NCI-H146 treated with DMSO at 0.1 percent for 48 hours (cell line): Measurements from ENCODE around the gene PFDN2.

Source experiments
- DNase-seq: peaks from one replicate; lab custom pipeline; 2025; ENCODE audit not compliant: unreplicated experiment; lab: John Stamatoyannopoulos, UW

PFDN2 gene, protein sequence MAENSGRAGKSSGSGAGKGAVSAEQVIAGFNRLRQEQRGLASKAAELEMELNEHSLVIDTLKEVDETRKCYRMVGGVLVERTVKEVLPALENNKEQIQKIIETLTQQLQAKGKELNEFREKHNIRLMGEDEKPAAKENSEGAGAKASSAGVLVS

DNA sequence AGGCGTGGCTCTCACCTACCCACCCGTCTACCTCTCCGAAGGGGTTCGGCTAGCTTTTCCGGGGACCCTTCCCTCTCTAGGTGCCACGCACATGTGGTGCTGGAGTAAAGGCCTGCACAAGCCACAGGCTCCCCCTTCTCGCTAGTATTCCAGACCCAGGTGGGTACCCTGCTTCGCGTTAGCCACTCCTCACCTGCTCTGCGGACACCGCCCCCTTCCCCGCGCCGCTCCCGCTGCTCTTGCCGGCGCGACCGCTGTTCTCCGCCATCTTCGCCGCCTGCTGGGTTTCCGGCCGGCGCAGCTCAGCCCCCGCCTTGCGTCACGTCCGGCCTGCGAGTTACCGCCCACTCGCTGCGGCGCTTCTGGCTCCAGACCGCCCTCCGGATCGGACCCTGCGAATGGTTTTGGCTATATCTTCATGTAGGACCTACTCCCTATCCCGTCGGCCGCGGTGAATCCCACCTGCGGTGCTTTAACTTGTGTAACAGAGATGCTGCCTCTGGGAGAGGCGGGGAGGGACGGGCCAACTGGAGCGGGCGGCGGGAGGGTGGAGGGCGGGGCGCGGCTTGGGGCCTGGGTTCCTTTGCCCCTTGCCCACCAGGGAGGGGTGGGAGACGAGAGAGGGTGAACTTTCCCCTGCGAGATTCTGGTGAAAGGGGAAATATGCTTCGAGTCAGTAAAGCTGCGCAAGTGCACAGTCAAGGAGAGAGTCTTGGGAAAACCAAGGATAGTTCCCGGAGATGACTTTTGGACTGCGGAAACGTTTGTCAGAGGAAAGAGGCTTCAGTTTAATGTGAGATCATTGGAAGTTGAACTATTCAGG is at the start of gene PFDN2, which contains the start of gene NIT1:
TSS of gene PFDN2 (minus strand) at position 279 of the 823 bp plus-strand sequence. CDS start at position 268, 11 bp downstream.
TSS of gene NIT1 (plus strand) at position 347 of the 823 bp plus-strand sequence. CDS start at position 419, 72 bp downstream.
- DNase-seq = peak; percentile 71

DNA sequence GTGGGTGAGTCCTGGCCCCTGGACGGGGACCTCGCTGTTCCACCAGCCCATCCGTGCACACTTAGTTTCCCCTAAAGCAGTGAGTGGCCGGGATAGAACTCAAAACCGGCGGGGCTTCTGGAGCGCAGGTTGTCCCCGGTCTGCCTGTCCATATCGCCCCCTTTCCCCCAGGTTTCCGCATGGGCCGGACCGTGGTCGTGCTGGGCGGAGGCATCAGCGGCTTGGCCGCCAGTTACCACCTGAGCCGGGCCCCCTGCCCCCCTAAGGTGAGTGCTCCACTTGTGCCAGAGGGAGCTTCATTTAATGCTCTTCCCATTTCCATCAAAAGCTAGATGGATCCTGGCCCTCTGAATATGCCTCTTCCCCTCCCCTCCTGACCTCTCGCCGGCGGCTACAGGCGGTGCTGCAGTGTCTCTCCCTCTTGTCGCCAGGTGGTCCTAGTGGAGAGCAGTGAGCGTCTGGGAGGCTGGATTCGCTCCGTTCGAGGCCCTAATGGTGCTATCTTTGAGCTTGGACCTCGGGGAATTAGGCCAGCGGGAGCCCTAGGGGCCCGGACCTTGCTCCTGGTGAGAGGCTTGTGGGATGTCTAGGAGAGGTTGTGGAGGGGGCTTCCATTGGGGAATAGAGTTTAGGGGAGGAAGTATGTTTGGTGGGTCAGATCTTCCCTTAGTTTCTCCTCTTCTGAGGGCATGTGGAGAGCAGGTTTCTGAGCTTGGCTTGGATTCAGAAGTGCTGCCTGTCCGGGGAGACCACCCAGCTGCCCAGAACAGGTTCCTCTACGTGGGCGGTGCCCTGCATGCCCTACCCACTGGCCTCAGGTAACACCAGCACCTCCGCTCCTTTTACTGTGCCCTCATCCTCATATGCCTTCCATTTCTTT is 49.1 kb upstream of the PFDN2 start:
- peak; percentile 16 for DNase-seq

DNA sequence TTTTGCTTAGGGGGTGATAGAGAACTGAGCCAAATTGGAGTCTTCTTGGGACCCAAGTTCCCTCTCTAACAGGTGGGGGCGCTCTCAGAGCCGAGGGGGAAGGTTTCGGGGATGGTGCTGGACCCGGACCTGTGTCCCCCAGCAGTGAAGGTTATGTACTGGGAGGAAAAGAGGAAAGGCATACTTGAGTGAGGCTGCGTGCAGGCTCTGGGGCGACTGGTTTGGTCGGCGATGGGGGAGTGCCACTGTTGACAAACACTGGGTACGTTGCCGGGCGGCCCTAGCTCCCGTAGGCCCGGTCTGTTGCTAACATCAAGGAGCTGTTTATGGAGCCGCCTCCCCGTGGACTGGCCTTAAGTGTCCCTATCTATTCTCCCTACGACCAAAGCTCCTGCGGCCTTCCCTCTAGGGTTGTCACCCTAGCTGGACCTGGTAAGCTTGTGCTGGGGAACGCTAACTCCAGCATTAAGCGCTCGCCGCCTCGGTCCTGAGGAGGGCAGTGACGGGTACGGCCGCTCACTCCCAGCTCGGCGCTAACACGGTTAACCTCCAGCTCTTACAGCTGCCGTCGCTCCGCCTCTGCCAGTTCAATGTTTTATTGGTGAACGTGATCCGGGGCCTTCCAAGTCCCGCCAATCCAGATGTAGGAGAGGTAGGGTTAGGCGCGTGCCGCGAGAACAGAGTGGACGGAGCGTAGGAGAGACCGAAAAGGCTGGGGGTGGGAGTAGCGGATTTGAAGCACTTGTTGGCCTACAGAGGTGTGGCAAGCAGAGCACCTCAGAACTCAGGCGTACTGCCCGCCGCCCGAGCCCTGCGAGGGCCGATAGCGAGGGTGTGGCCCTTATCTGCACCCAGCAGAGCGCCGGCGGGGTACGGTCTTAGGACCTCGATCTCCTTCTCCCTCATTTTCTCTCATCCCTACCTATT is 48.2 kb upstream of the PFDN2 start, which contains the start of gene PPOX:
TSS of gene PPOX (plus strand) at position 685 of the 927 bp plus-strand sequence. CDS start 422 bp downstream, outside the sequence.
- peak; percentile 97 for DNase-seq

DNA sequence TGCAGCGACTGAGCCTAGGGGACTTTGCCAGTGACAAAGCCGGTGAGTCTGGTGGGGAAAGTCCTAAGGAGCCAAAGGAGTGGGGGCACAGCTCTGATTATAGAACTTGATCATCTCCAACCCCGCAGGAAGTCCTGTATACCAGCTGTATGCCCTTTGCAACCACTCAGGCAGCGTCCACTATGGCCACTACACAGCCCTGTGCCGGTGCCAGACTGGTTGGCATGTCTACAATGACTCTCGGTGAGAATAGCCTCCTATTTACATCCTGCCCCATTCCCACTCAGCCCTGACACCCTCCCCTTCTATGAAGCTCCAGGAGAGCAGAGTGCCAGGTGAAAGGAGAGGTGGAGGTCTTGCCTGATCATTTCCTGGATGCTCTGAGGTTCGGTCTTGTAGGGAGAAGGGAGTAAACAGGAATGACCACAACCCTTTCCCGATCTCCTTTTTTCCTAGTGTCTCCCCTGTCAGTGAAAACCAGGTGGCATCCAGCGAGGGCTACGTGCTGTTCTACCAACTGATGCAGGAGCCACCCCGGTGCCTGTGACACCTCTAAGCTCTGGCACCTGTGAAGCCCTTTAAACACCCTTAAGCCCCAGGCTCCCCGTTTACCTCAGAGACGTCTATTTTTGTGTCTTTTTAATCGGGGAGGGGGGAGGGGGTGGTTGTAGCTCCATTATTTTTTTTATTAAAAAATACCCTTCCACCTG is 47.2 kb upstream of the PFDN2 start:
- DNase-seq = no peak

DNA sequence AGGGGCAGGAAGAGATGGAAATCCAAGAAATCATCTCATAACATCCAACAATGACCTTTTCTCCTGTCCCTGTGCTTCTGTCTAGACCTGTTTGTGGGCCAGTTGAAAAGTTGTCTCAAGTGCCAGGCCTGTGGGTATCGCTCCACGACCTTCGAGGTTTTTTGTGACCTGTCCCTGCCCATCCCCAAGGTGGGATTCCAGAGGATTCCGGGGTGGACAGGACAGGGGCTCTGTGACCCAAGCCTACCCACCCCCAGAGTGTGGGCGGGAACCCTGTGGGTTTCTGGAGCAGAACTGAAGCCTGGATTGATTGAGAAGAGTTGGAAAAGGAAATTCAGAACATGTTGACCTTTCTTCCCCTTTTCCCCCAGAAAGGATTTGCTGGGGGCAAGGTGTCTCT is 46.0 kb upstream of the PFDN2 start:
- DNase-seq = no peak

DNA sequence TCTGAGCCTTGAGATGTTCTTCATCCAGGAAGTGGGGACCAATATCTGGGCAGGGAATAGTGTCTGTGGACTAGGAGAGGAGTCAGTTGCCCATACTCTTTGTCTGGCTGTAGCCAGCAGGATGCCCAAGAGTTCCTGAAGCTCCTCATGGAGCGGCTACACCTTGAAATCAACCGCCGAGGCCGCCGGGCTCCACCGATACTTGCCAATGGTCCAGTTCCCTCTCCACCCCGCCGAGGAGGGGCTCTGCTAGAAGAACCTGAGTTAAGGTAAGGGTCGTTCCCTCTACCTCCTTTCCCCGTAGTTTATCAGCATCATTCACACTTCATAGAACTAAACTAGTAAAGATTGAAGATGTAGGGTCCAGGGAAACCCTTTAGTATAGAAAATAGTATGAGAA is 45.0 kb upstream of the PFDN2 start:
- DNase-seq = no peak

DNA sequence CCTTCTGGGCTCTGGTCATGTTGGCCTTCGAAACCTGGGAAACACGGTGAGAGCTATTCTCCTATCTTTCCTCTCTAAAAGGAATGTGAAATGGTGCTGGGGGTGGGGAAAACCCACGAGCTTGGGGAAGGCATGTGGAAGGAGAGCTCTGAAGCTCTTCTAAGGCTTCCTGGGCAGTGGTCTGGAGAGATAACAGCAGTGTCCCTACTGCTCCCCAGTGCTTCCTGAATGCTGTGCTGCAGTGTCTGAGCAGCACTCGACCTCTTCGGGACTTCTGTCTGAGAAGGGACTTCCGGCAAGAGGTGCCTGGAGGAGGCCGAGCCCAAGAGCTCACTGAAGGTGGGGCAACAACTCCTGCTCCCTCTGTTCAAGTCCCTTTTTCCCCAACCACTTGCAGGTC is 44.2 kb upstream of the PFDN2 start:
- DNase-seq = no peak

DNA sequence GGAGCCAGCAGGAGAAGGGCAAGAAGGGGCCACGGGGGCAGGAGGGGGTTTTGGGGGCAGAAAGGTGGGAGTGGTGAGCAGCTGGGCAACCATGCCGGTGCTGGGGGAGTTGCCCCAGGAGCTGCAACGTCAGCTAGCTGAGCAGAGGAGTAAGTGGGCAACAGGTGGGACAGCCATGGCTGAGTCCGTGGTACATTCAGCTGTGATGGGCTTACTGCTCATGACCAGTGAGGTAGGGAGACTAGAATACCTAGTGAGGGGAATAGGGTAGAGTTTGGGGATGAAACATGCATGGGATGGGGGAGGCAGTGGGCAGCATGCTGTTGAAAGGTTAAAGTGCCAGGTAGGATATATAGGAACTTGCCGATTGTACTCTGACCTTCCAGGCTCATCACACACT is 43.8 kb upstream of the PFDN2 start:
- no peak for DNase-seq

DNA sequence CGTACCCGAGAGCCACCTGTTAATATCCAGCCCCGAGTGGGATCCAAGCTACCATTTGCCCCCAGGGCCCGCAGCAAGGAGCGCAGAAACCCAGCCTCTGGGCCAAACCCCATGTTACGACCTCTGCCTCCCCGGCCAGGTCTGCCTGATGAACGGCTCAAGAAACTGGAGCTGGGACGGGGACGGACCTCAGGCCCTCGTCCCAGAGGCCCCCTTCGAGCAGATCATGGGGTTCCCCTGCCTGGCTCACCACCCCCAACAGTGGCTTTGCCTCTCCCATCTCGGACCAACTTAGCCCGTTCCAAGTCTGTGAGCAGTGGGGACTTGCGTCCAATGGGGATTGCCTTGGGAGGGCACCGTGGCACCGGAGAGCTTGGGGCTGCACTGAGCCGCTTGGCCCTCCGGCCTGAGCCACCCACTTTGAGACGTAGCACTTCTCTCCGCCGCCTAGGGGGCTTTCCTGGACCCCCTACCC is 42.9 kb upstream of the PFDN2 start:
- DNase-seq = no peak

DNA sequence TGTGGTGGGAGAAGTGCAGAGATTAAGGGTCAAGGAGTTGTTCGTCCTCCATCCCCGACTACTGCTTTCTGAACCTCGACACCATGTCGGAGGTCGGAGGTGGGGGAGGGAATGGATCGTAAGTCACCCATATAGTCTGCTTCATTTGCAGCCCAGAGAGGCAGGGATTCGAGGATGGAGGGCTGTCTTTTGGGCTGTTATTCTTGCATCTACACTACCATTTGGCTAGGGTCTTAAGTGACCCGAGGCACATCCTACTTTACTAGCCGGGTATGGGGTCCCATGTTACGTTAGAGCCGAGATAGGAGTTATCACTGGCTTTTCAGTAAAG is 42.0 kb upstream of the PFDN2 start:
- no peak for DNase-seq

DNA sequence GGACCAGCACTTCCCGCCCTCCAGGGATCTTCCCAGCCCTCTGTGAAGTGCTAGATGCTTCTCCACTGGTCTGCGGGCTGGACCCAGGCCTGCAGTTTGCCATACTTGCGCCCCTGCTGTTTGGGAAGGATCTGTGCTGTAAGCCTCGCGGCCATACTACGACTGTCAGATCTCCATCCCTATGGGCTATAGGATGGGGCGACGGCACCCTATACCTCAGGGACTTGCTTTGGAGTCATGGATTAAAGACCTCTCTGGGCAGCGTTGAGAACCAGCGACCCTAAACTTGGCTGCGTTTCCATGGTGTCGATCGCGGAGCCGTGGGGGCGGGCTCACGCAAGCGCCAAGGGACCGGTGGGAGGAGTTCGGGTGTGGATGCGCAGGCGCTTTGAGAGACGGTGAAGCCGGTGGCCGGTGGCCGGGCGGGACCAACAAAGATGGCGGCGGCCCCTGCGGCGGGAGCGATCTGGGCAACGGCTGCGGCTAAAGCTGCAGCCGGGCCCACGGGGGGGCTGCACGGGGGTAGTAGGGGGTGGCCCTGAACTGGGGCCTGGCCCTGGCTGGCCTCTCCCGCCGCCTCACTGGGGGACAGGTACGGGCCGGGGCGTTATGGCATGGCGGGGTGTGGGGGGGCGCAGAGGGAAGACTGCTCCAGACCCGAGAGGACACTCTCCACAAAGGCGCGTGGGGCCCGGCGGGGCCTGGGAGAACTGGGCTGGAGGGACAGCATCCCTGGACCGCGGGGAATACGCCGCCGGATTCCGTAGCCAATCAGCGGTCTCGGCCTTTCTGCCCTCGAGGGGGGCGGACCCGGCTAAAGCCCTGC is 41.5 kb upstream of the PFDN2 start, which contains the start of gene USP21:
TSS of gene USP21 (plus strand) at position 414 of the 826 bp plus-strand sequence. CDS start 1,141 bp downstream, outside the sequence.
- DNase-seq = peak; percentile 85

DNA sequence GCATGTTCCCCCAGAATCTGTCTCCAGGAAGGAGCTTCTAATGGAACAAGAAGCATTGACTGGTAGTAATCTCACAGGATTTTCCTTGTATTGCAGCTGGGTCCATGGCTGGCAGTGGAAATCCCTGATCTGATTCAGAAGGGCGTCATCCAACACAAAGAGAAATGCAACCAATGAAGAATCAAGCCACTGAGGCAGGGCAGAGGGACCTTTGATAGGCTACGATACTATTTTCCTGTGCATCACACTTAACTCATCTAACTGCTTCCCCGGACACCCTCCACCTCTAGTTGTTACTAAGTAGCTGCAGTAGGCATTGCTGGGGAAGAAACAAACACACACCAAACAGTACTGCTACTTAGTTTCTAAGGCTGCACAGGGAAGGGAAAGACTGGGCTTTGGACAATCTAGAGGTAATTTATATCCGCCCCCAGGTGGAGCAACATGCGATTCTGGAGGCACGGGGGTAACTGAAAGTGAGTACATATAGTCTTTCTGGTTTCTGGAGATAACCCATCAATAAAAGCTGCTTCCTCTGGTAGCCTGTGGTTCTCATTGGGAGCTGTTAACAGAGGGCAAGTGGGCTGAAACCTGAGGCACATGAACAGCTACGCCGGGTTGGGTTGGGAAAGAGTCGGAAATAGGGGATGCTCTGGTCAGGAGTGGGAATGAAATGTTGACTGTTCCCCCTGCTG is 40.6 kb upstream of the PFDN2 start:
- no peak for DNase-seq

DNA sequence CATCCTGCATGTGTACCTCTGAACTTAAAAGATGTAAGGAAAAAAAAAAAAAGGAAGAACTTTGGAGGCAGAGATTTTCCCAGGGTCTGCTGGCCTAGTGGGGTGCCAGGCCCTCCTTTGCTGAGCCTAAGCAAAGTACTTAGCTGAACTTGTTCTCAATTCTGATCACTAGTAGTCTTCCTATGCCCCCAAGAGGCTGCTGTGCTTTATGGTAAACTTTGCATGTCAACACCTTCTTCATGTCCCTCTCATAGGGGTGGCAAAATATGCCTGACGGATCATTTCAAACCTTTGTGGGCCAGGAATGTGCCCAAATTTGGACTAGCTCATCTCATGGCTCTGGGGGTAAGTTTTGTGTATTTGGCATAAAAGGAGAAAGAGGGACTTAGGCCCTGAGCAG is 40.0 kb upstream of the PFDN2 start:
- DNase-seq = no peak

DNA sequence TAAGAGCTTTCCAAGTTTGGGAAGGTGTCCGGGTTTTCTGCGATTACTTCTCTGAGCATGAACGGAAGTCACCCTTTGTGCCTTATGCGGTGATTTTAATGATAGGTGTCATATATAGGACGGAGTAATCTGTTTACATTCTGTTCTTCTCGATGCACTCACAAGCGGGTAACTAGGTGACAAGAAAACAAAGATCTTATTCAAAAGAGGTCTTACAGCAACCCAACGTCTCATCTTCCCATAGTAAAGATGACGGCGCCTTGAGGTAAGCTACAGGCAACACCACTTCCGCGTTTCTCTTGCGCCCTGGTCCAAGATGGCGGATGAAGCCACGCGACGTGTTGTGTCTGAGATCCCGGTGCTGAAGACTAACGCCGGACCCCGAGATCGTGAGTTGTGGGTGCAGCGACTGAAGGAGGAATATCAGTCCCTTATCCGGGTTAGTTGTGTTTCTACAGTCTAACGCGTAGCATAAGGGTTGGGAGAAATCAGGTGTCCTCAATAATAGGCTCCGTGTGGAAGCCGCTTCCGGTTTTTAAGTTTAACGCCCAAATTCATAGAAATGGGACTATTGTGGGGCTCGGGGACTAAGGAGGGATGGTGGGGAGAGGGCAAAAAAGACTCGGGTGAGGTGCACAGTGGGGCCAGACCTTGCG is 36.0 kb upstream of the PFDN2 start, which contains the start of gene UFC1:
TSS of gene UFC1 (plus strand) at position 297 of the 656 bp plus-strand sequence. CDS start at position 317, 20 bp downstream.
- DNase-seq = peak; percentile 77

DNA sequence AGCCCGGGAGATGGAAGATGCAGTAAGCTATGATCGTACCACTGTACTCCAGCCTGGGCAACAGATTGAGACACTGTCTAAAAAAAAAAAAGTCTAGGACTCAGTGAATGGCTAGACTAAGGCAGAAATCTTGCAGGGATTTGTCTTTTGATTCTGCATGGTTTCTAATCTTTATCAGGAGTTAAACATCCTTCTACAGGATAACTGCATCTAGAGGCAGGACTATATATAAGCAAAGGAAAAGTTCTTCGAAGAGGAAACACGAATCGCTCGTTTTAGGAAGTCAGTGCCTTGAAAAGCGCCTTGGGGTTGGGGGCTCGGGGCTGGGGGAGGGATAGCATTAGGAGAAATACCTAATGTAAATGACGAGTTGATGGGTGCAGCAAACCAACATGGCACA is 35.3 kb upstream of the PFDN2 start:
- DNase-seq = no peak

DNA sequence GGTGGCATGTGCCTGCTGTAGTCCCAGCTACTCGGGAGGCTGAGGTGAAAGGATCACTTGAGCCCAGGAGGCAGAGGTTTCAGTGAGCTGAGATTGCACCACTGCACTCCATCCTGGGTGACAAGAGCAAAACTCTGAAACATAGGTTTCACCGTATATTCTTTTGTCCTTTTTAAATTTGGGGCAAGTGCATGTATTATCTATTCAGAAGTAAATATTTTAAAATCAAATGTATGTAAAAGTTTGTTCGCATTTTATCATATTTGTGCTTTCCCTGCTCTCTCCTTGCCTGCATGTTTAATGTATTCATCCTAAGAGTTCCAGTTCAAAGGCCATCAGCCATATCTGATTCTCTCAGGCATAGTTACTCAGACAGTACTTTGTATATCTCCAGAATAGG is 28.0 kb upstream of the PFDN2 start:
- DNase-seq = no peak

DNA sequence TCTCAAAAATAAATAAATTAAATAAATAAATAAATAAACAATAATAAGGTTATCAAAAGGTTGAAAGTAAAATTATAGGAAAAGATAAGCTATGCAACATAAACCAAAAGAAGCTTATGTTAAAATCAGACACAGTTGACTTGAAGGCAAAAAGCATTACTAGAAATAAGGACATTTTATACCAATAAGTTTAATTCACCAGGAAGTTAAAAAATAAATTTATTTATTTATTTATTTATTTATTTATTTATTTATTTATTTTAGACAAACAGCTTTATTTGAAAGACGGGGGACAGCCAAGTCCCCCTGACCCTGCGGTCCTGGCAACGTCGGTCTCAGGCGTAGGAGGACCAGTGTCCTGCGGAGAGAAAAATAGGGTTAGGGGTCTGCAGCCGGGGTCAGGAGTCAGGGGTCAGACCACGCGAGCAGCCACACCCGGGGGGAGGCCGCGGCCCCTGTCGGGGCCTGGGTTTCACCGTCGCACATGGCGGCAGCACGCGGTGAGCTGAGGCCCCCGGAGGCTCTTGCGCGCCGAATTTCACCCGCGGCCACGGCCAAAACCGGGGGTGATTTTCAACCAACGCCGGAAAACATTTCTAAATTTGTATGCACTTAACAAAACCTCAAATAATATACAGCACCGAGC is 23.0 kb upstream of the PFDN2 start:
- no peak for DNase-seq
